ENCODE data around the gene C1orf167.
"Not testable (repeated sequence)": the region's sequence is repeated elsewhere in the genome, so short reads cannot be mapped to it uniquely, and the experiment has no call there.

C1orf167 gene

GRCh38 chr1:11803924-11804665 lies 42.1 kb downstream of the C1orf167 start:
- DNase-seq: not testable (repeated sequence)

GRCh38 chr1:11804666-11805421 lies 42.9 kb downstream of the C1orf167 start:
- no peak for DNase-seq

- peak; percentile 87 to 97 (median 92) for DNase-seq
Measured at GRCh38 chr1:11805422-11806306, 43.7 kb downstream of the C1orf167 start, which contains the start of the genes CLCN6 and MTHFR. Gene CLCN6 (plus strand): TSS chr1:11806191. CDS start chr1:11806263, 72 bp downstream. Gene MTHFR (minus strand): TSS chr1:11805964. CDS start chr1:11803116, 2,848 bp downstream.

- peak in 2 of 4 experiments; percentile 80 to 81 for DNase-seq
Measured at GRCh38 chr1:11806307-11806936, 44.4 kb downstream of the C1orf167 start.

GRCh38 chr1:11807133-11807532 lies 45.1 kb downstream of the C1orf167 start:
- DNase-seq: no peak

- DNase-seq: no peak
Measured at GRCh38 chr1:11813021-11813420, 51.0 kb downstream of the C1orf167 start.

- no peak for DNase-seq
Measured at GRCh38 chr1:11817192-11817591, 55.2 kb downstream of the C1orf167 start.

- DNase-seq: no peak
Measured at GRCh38 chr1:11822091-11822490, 60.1 kb downstream of the C1orf167 start.

GRCh38 chr1:11823366-11824137 lies 61.6 kb downstream of the C1orf167 start:
- DNase-seq: no peak

GRCh38 chr1:11825131-11825530 lies 63.1 kb downstream of the C1orf167 start:
- no peak for DNase-seq

- no peak for DNase-seq
Measured at GRCh38 chr1:11826946-11827345, 65.0 kb downstream of the C1orf167 start.

- DNase-seq: no peak
Measured at GRCh38 chr1:11828511-11828910, 66.5 kb downstream of the C1orf167 start.

GRCh38 chr1:11831945-11832725 lies 70.1 kb downstream of the C1orf167 start:
- no peak for DNase-seq

GRCh38 chr1:11833497-11833896 lies 71.5 kb downstream of the C1orf167 start:
- DNase-seq: no peak

GRCh38 chr1:11833900-11834299 lies 71.9 kb downstream of the C1orf167 start:
- DNase-seq: no peak

- no peak for DNase-seq
Measured at GRCh38 chr1:11835441-11836225, 73.6 kb downstream of the C1orf167 start.

- DNase-seq: no peak
Measured at GRCh38 chr1:11836955-11837766, 75.2 kb downstream of the C1orf167 start.

GRCh38 chr1:11837767-11838348 lies 75.9 kb downstream of the C1orf167 start:
- no peak for DNase-seq

All from activated naive CD4-positive, alpha-beta T cell (primary cell).